ENCODE measurements around the gene TBXA2R. TPM values are rescaled to one million over a fixed set of nuclear protein-coding genes. Genes with fewer than 3 reads are reported as not detected.

TBXA2R gene
- total RNA-seq, 4 donors from 2014 or later, result 0.27 to 0.79 TPM; not detected in 2

DNA sequence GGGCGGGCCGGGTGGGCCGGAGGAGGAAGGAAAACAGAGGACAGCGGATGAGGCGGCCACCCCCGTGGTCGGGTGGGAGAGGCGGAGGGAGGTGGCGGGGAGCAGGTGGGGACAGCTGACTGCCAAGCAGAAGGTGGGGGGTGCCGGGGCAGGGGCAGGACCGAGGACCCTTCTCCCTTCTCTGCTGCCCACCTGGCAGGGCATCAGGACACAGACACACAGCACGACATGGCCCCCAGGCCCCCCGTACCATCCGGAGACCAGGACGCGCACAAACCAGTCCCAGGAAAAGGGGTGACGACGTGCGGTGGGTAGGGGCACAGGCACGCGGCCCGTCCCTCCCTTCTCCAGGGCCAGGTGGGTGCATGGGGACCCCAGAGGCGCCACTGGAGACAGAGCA is 30.9 kb upstream of the TBXA2R start:
- in situ Hi-C loops (cut with MboI; ENCODE audit: low pct_ligation_motif_present in 1 of 4, low pct_unique_long_range_greater_than_20kb in 1 of 4, low sequenced_read_pairs in 3 of 4) (no loop called here), intact Hi-C loops (cut with DNase I; ENCODE audit: low total_unique reads) (no loop called here)
- no peak overlapping the region for H3K27ac ChIP-seq
- 96% methylated on average over 18 of the region's 23 CpGs; no CpG with 5 or more reads in 1 of the 2 donors for WGBS, 2 donors (ENCODE audit: low coverage in 1 of 2)
- H3K9me3 ChIP-seq, result no peaks in the 10 kb centered on the region
- H3K4me3 ChIP-seq, result no peak overlapping the region
- TF ChIP-seq EP300 (IDR thresholded peaks at IDR 0.05; ENCODE audit: low read depth), result no peak
- TF ChIP-seq, protein P1, sequence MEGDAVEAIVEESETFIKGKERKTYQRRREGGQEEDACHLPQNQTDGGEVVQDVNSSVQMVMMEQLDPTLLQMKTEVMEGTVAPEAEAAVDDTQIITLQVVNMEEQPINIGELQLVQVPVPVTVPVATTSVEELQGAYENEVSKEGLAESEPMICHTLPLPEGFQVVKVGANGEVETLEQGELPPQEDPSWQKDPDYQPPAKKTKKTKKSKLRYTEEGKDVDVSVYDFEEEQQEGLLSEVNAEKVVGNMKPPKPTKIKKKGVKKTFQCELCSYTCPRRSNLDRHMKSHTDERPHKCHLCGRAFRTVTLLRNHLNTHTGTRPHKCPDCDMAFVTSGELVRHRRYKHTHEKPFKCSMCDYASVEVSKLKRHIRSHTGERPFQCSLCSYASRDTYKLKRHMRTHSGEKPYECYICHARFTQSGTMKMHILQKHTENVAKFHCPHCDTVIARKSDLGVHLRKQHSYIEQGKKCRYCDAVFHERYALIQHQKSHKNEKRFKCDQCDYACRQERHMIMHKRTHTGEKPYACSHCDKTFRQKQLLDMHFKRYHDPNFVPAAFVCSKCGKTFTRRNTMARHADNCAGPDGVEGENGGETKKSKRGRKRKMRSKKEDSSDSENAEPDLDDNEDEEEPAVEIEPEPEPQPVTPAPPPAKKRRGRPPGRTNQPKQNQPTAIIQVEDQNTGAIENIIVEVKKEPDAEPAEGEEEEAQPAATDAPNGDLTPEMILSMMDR (IDR thresholded peaks at IDR 0.05), result no peak
- H3K27me3 ChIP-seq, result no peaks in the 10 kb centered on the region
- H3K4me1 ChIP-seq, result no peaks in the 10 kb centered on the region
- peaks cover 0 to 16% (median 2%) of the 10 kb centered on the region in 4 donors for H3K36me3 ChIP-seq
- DNase-seq, result no peak

DNA sequence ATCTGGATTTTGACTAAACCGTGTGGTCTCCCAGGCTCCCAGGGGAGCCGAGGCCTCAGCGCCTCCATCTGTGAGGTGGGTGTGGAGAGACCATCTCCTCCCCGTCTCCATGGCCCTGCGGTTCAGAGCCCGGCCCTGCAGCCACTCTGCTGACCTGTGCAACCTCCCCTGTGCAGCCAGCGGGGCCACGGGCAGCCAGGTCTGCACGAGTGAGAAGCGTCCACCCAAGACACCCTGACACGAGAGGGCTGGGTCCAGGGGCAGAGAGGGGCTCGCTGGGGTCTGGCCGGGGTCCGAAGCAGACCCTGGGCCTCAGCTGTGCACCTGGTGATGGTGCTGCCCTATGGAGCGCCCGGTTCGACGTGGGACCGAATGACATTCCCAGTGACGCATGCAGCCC is 30.3 kb upstream of the TBXA2R start:
- Histone ChIP-seq H3K27me3 (no peaks in the 10 kb centered on the region), H3K9me3 (no peaks in the 10 kb centered on the region), H3K36me3 (peaks cover 0 to 22% (median 5%) of the 10 kb centered on the region in 4 donors), H3K4me3 (no peak overlapping the region), H3K4me1 (no peaks in the 10 kb centered on the region), H3K27ac (no peak overlapping the region)
- WGBS, 2 donors (ENCODE audit: low coverage in 1 of 2), result 75 to 90% methylated on average over 1 to 5 of the region's 20 CpGs
- TF ChIP-seq EP300 (IDR thresholded peaks at IDR 0.05; ENCODE audit: low read depth) (no peak), POLR2AphosphoS5 (IDR thresholded peaks at IDR 0.05) (no peak), POLR2A (IDR thresholded peaks at IDR 0.05) (no peak)
- TF ChIP-seq, protein P1 (IDR thresholded peaks at IDR 0.05), result no peak
- intact Hi-C loops (cut with DNase I; ENCODE audit: low total_unique reads), result no loop called here
- in situ Hi-C loops (cut with MboI; ENCODE audit: low pct_ligation_motif_present in 1 of 4, low pct_unique_long_range_greater_than_20kb in 1 of 4, low sequenced_read_pairs in 3 of 4), result no loop called here
- DNase-seq, result no peak

DNA sequence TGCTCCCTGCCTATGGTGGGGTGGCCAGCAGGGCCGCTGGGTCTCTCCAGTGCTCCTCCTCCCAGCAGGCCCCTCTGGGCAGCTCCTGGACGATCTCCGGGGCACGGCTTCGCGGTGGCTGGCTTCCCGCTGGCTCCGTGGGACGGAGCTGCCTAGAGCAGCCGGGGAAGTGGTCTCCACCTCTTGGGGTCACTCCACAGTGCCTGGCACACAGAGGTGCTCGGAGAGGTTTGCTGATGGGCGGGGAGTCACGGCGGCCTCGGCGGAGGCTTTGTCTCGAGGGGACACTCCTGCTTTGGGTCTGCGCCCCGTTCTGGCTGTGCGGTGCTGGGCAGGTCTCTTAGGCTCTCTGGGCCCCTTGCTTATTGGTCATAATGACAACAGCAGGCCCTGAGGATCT is 29.8 kb upstream of the TBXA2R start:
- peaks cover 0 to 18% (median 6%) of the 10 kb centered on the region in 4 donors for H3K36me3 ChIP-seq
- TF ChIP-seq POLR2A (IDR thresholded peaks at IDR 0.05) (no peak), POLR2AphosphoS5 (IDR thresholded peaks at IDR 0.05) (no peak), EP300 (IDR thresholded peaks at IDR 0.05; ENCODE audit: low read depth) (no peak)
- TF ChIP-seq, protein P1 (IDR thresholded peaks at IDR 0.05), result no peak
- H3K4me3 ChIP-seq, result no peak overlapping the region
- intact Hi-C loops (cut with DNase I; ENCODE audit: low total_unique reads), result no loop called here
- no peak for DNase-seq
- 92% methylated on average over 20 of the region's 20 CpGs; no CpG with 5 or more reads in 1 of the 2 donors for WGBS, 2 donors (ENCODE audit: low coverage in 1 of 2)
- in situ Hi-C loops (cut with MboI; ENCODE audit: low pct_ligation_motif_present in 1 of 4, low pct_unique_long_range_greater_than_20kb in 1 of 4, low sequenced_read_pairs in 3 of 4), result no loop called here
- no peak overlapping the region for H3K27ac ChIP-seq
- H3K27me3 ChIP-seq, result no peaks in the 10 kb centered on the region
- no peaks in the 10 kb centered on the region for H3K4me1 ChIP-seq
- no peaks in the 10 kb centered on the region for H3K9me3 ChIP-seq

DNA sequence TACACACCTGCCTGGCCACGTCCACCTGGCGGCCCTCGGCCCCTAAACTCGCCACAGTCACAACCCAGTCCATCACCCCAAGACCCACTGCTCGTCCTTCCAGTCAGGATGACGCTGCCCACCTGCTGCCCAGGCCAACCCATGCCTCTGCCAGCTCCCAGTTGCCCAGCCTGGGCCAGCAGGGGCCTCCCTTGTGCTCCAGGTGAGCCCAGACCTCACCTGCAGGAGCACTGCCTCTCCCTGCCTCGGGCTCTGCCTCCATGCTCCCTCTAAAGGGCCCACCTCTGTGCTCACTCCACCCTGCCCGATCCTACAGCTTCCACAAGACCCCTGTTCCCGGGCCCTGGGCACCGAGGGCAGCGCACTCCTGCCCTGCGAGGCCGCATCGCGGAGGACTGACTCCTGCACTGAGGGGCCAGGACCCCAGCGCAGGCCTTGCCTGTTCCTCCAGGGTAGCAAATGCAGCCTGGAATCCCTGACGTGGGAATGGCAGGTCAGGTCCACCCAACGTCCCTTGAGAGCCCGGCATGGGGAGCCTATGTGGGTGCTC is 27.9 kb upstream of the TBXA2R start:
- no peak for TF ChIP-seq POLR2AphosphoS5 (IDR thresholded peaks at IDR 0.05)
- TF ChIP-seq EP300 (IDR thresholded peaks at IDR 0.05; ENCODE audit: low read depth), result no peak
- no peak for TF ChIP-seq POLR2A (IDR thresholded peaks at IDR 0.05)
- TF ChIP-seq, protein P1 (IDR thresholded peaks at IDR 0.05), result no peak

More for the DNA sequence above, 27.9 kb upstream of the TBXA2R start:
- Histone ChIP-seq H3K27ac (no peak overlapping the region), H3K4me1 (no peaks in the 10 kb centered on the region), H3K4me3 (no peak overlapping the region), H3K36me3 (peaks cover 0 to 15% (median 6%) of the 10 kb centered on the region in 4 donors), H3K27me3 (no peaks in the 10 kb centered on the region), H3K9me3 (no peaks in the 10 kb centered on the region)
- in situ Hi-C loops (cut with MboI; ENCODE audit: low pct_ligation_motif_present in 1 of 4, low pct_unique_long_range_greater_than_20kb in 1 of 4, low sequenced_read_pairs in 3 of 4) (no loop called here), intact Hi-C loops (cut with DNase I; ENCODE audit: low total_unique reads) (no loop called here)
- 87% methylated on average over 13 of the region's 19 CpGs; no CpG with 5 or more reads in 1 of the 2 donors for WGBS, 2 donors (ENCODE audit: low coverage in 1 of 2)
- DNase-seq, result no peak

Measured in transverse colon (tissue), 4 donors.